T47D (cell line): ENCODE results near the gene MZB1.
"Not testable (repeated sequence)": the region's sequence is repeated elsewhere in the genome, so short reads cannot be mapped to it uniquely, and the experiment has no call there.

Experiments used
- DNase-seq, 2 experiments: peaks; one replicate each; pipeline versions ENCODE4 v3.0.0 to v3.0.0-alpha.2; 2011 to 2012; ENCODE audit warnings: low read depth in 1 of 2, low spot score in 1 of 2
- JUND ChIP-seq: IDR thresholded peaks from 2 replicates; pipeline ENCODE4 v1.6.1; 2012; ENCODE audit warnings: low read depth
- in situ Hi-C: cut with HindIII; loops from 2 replicates; pipeline ENCODE4 v1.10.0; 2016; ENCODE audit warnings: low sequenced_read_pairs, low pct_unique_long_range_greater_than_20kb

MZB1 gene

GRCh38 chr5:139374909-139375308 is 14.8 kb downstream of the MZB1 start:
- no peak for DNase-seq
- in situ Hi-C loops = no loop called here
- no peak for TF ChIP-seq JUND

GRCh38 chr5:139371482-139372435 is 18.0 kb downstream of the MZB1 start:
- no peak for DNase-seq
- TF ChIP-seq JUND = no peak
- in situ Hi-C loops = no loop called here

DNA sequence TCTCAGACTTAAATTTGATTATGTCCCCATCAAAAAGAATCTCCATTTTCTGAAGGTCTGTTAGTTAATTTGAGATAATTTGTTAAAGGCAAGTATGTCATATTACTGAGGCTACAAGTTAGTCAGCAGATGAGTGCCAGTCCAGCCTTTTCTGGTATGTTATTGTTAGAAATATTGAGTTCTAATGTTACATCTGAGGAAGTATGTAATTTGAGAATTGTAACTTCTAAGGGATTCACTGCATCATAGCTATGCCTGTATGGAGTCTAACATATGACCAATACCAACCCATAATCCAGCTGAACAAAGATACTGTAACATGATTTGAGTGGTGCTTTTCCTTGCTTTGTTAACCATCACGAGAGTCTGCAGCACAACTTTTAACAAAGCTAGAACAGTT is 20.5 kb downstream of the MZB1 start:
- TF ChIP-seq JUND = no peak
- in situ Hi-C loops = no loop called here
- no peak for DNase-seq

GRCh38 chr5:139368613-139369012 is 21.1 kb downstream of the MZB1 start:
- no peak for TF ChIP-seq JUND
- DNase-seq = no peak
- in situ Hi-C loops = no loop called here

- DNase-seq = no peak
- no peak for TF ChIP-seq JUND
- in situ Hi-C loops = no loop called here
These were observed 25.2 kb downstream of the MZB1 start for GRCh38 chr5:139364466-139364865.

GRCh38 chr5:139363937-139364336 is 25.8 kb downstream of the MZB1 start:
- DNase-seq = no peak
- no peak for TF ChIP-seq JUND
- in situ Hi-C loops = no loop called here

GRCh38 chr5:139361835-139362429 is 27.8 kb downstream of the MZB1 start:
- in situ Hi-C loops = no loop called here
- no peak for TF ChIP-seq JUND
- no peak for DNase-seq

GRCh38 chr5:139360384-139360783 is 29.3 kb downstream of the MZB1 start:
- in situ Hi-C loops = no loop called here
- no peak for TF ChIP-seq JUND
- no peak for DNase-seq

GRCh38 chr5:139358064-139358463 is 31.6 kb downstream of the MZB1 start:
- no peak for TF ChIP-seq JUND
- in situ Hi-C loops = no loop called here
- DNase-seq = no peak

DNA sequence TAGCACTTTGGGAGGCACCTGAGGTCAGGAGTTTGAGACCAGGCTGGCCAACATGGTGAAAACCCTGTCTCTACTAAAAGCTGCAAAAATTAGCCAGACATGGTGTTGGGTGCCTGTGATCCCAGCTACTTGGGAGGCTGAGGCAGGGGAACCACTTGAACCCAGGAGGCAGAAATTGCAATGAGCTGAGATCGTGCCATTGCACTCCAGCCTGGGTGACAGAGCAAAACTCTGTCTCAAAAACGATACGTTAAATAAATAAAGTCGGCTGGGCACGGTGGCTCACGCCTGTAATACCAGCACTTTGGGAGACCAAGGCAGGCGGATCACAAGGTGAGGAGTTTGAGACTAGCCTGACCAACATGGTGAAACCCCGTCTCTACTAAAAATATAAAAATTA is 33.8 kb downstream of the MZB1 start:
- in situ Hi-C loops, DNase-seq: not testable (repeated sequence)

DNA sequence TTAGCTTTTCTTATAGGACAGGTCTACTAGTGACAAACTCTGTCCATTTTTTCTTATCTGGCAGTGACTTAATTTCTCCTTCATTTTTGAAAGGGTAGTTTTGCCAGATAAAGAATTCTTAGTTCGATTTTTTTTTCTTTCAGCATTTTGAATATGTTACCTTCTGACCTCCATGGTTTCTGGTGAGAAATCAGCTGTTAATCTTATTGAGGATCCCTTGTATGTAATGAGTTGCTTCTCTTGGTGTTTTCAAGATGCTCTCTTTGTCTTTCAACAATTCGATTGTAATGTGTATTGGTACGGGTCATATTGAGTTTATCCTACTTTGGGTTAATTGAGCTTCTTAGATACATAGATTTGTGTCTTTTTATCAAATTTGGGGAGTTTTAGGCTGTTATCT is 35.5 kb downstream of the MZB1 start:
- TF ChIP-seq JUND = no peak
- no peak for DNase-seq
- in situ Hi-C loops = no loop called here

- in situ Hi-C loops, DNase-seq: not testable (repeated sequence)
These were observed 41.9 kb downstream of the MZB1 start for GRCh38 chr5:139347863-139348262.

GRCh38 chr5:139345442-139345841 is 44.3 kb downstream of the MZB1 start:
- in situ Hi-C loops, DNase-seq: not testable (repeated sequence)
